GM19099 (cell line): ENCODE data around the gene DUSP14.

Source experiments
- POLR2A ChIP-seq: IDR thresholded peaks from 3 replicates; pipeline ENCODE4 v1.6.1; 2011; ENCODE audit warnings: low read depth; ENCODE audit not compliant: insufficient read length; ENCODE audit errors: extremely low read depth

The DUSP14 gene

GRCh38 chr17:37489197-37490001 lies at the start of gene DUSP14:
DUSP14 (plus strand) TSS chr17:37489891; CDS start chr17:37512273, 22,382 bp downstream.
- TF ChIP-seq POLR2A = peak; percentile 81

GRCh38 chr17:37440424-37440823 lies 49.3 kb upstream of the DUSP14 start:
- TF ChIP-seq POLR2A = no peak

GRCh38 chr17:37446027-37446426 lies 43.7 kb upstream of the DUSP14 start:
- no peak for TF ChIP-seq POLR2A

- TF ChIP-seq POLR2A = no peak
Observed at GRCh38 chr17:37447641-37448040, 42.0 kb upstream of the DUSP14 start.

GRCh38 chr17:37450112-37450511 lies 39.6 kb upstream of the DUSP14 start:
- TF ChIP-seq POLR2A = no peak

- TF ChIP-seq POLR2A = no peak
Observed at GRCh38 chr17:37458805-37459204, 30.9 kb upstream of the DUSP14 start.

GRCh38 chr17:37461668-37462067 lies 28.0 kb upstream of the DUSP14 start:
- no peak for TF ChIP-seq POLR2A

- no peak for TF ChIP-seq POLR2A
Observed at GRCh38 chr17:37462492-37462891, 27.2 kb upstream of the DUSP14 start.

GRCh38 chr17:37463039-37463438 lies 26.7 kb upstream of the DUSP14 start:
- TF ChIP-seq POLR2A = no peak

GRCh38 chr17:37465069-37465616 lies 24.5 kb upstream of the DUSP14 start:
- no peak for TF ChIP-seq POLR2A

- no peak for TF ChIP-seq POLR2A
Observed at GRCh38 chr17:37466471-37466870, 23.2 kb upstream of the DUSP14 start.

- TF ChIP-seq POLR2A = no peak
Observed at GRCh38 chr17:37470181-37470580, 19.5 kb upstream of the DUSP14 start.

- no peak for TF ChIP-seq POLR2A
Observed at GRCh38 chr17:37475731-37476420, 13.8 kb upstream of the DUSP14 start.

GRCh38 chr17:37476431-37477120 lies 13.1 kb upstream of the DUSP14 start:
- TF ChIP-seq POLR2A = no peak

GRCh38 chr17:37478187-37478586 lies 11.5 kb upstream of the DUSP14 start:
- TF ChIP-seq POLR2A = no peak
